ENCODE data around the gene DDX52. TPM values are rescaled to one million over a fixed set of nuclear protein-coding genes. Genes with fewer than 3 reads are reported as not detected.

The DDX52 gene
- total and polyA plus RNA-seq, 2 of the 13 experiments (the other 11 are each of a cell fraction or from before 2014, with no cell fraction given) = 8.9 to 36.1 TPM

- Histone ChIP-seq H3K27me3 (ENCODE audit: control insufficient read depth in 1 of 2, insufficient read depth in 2 of 2, low read length in 2 of 2) (no peaks in the 10 kb centered on the region), H4K20me1 (ENCODE audit: insufficient read depth, low read length) (no peaks in the 10 kb centered on the region; the same call in 1 of the 2 replicates), H3K79me2 (ENCODE audit: insufficient read depth, low read length) (peaks cover 29% of the 10 kb centered on the region), H3K9me3 (ENCODE audit: low read length) (no peaks in the 10 kb centered on the region), H3K9ac (ENCODE audit: insufficient read depth, low read depth, low read length) (no peak overlapping the region), H3K4me3 (replicated peaks in 1 of 3; ENCODE audit: insufficient read depth in 1 of 3, low read depth in 2 of 3, low read length in 3 of 3) (no peak overlapping the region), H2AFZ (ENCODE audit: low read length) (no peak overlapping the region), H3K4me1 (ENCODE audit: insufficient read depth, low read length) (peaks cover 28% of the 10 kb centered on the region), H3K36me3 (replicated peaks in 1 of 2; ENCODE audit: control insufficient read depth in 1 of 2, insufficient read depth in 2 of 2, low read length in 2 of 2) (no peaks in the 10 kb centered on the region), H3K27ac (ENCODE audit: extremely low read length, insufficient read depth, low read length) (no peak overlapping the region), H3K4me2 (ENCODE audit: low read depth, low read length) (no peak overlapping the region)
- no TSS peak for BruUV-seq (replicated peaks)
- POLR2A ChIA-PET = no interaction called here
- CTCF ChIA-PET (ENCODE audit: low intra/inter-chr PET ratio, low total read pairs) = no interaction called here
- in situ Hi-C loops (cut with HindIII; ENCODE audit: extremely low pct_ligation_motif_present, low pct_unique_long_range_greater_than_20kb) (no loop called here), intact Hi-C loops (cut with micrococcal nuclease; ENCODE audit: unreplicated experiment) (no loop called here)
- no peak for ATAC-seq
- 97% methylated on average over 4 of the region's 4 CpGs for WGBS (ENCODE audit: low lambda C conversion rate)
- FAIRE-seq = no peak
- TF ChIP-seq GLI4 (CRISPR knock-in tag; IDR thresholded peaks at IDR 0.05; ENCODE audit: borderline replicate concordance) = no peak
- no peak for TF ChIP-seq ZNF510 (CRISPR knock-in tag; IDR thresholded peaks at IDR 0.05; ENCODE audit: low read depth)
- TF ChIP-seq ZNF772 (CRISPR knock-in tag; IDR thresholded peaks at IDR 0.05) = no peak
- TF ChIP-seq NR2F1 (CRISPR knock-in tag; IDR thresholded peaks at IDR 0.05) = no peak
- TF ChIP-seq, protein P1, sequence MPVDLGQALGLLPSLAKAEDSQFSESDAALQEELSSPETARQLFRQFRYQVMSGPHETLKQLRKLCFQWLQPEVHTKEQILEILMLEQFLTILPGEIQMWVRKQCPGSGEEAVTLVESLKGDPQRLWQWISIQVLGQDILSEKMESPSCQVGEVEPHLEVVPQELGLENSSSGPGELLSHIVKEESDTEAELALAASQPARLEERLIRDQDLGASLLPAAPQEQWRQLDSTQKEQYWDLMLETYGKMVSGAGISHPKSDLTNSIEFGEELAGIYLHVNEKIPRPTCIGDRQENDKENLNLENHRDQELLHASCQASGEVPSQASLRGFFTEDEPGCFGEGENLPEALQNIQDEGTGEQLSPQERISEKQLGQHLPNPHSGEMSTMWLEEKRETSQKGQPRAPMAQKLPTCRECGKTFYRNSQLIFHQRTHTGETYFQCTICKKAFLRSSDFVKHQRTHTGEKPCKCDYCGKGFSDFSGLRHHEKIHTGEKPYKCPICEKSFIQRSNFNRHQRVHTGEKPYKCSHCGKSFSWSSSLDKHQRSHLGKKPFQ (CRISPR knock-in tag; IDR thresholded peaks at IDR 0.05; ENCODE audit: insufficient replicate concordance) = no peak
- TF ChIP-seq NFIC (IDR thresholded peaks at IDR 0.05; ENCODE audit: low read length) = no peak
- no peak for TF ChIP-seq EP300 (IDR thresholded peaks at IDR 0.05; ENCODE audit: low read depth in 2 of 2, low read length in 2 of 2)
- TF ChIP-seq EP300 (CRISPR knock-in tag; IDR thresholded peaks at IDR 0.05; ENCODE audit: borderline replicate concordance) = no peak
- TF ChIP-seq SKI (IDR thresholded peaks at IDR 0.05; ENCODE audit: partially characterized antibody) = no peak
- no peak for TF ChIP-seq ZNF605 (CRISPR knock-in tag; IDR thresholded peaks at IDR 0.05)
- no peak for TF ChIP-seq MXD3 (CRISPR knock-in tag; IDR thresholded peaks at IDR 0.05)
- no peak for TF ChIP-seq SMARCE1 (IDR thresholded peaks at IDR 0.05; ENCODE audit: borderline replicate concordance)
- no peak for TF ChIP-seq SAP130 (CRISPR knock-in tag; IDR thresholded peaks at IDR 0.05; ENCODE audit: low read depth)
- TF ChIP-seq ZNF670 (CRISPR knock-in tag; IDR thresholded peaks at IDR 0.05; ENCODE audit: borderline replicate concordance) = no peak
- DNase-seq (ENCODE audit: low spot score) = no peak
These were observed 38.2 kb downstream of the DDX52 start for GRCh38 chr17:37605081-37605480.

Data from HepG2 (cell line).